HCT116 (cell line): ENCODE results near the gene TCEAL9. TPM values are rescaled to one million over a fixed set of nuclear protein-coding genes. Genes with fewer than 3 reads are reported as not detected.
A peak's percentile ranks its signal among the peaks of the same experiment; 100 is the strongest.

Source experiments
- ATAC-seq: fragments of 200-7000 bp; cut with Tn5 transposase; 2 replicates; pipeline ENCODE4 v1.9.1; 2020; ENCODE audit warnings: mild to moderate bottlenecking, moderate library complexity
- BruUV-seq: library from RNA; stranded (reverse); fragments of 400-500 nt; replicated peaks from 2 replicates; lab custom pipeline; 2021; lab: Mats Ljungman, UMichigan
- CTCF ChIA-PET: fragments of 300-600 bp; sonication (Branson Sonifier 250); formaldehyde crosslinking; loops from one replicate; lab custom pipeline; 2021; ENCODE audit warnings: antibody characterized with exemption; lab: Charles Lee
- POLR2A ChIA-PET: fragments of 300-600, 350-600 bp; sonication (Branson Sonifier 250); formaldehyde crosslinking; loops from one replicate; lab custom pipeline; 2021; ENCODE audit warnings: antibody characterized with exemption; lab: Charles Lee
- RAD21 ChIA-PET, 2 experiments: fragments of 300-600 bp; sonication (Branson Sonifier 250); formaldehyde crosslinking; loops; one replicate each; lab custom pipeline; 2023; ENCODE audit warnings: low total read pairs in 2 of 2; ENCODE audit not compliant: uncharacterized antibody in 2 of 2, unreplicated experiment in 2 of 2, low non-redundant PET in 1 of 2; lab: Charles Lee
- DNase-seq: peaks from one replicate; pipeline ENCODE4 v3.0.0-alpha.2; 2010; ENCODE audit warnings: low read depth, low spot score
- H2AFZ ChIP-seq: fragments of 200-600 bp; shearing (Covaris generic), sonication (generic); 2 replicates; pipeline ENCODE4 v1.6.1; 2017; ENCODE audit warnings: low read depth, mixed run types, mixed read lengths, antibody characterized with exemption, low read length; ENCODE audit not compliant: poor library complexity, severe bottlenecking
- H3K27ac ChIP-seq: 2 replicates; pipeline ENCODE4 v1.5.1; 2012; ENCODE audit warnings: low read depth, low read length
- H3K27me3 ChIP-seq: fragments of 200-600 bp; sonication (generic); 2 replicates; pipeline ENCODE4 v1.6.1; 2016; ENCODE audit warnings: mixed run types, low read length, mixed read lengths; ENCODE audit not compliant: insufficient read depth
- H3K36me3 ChIP-seq, 2 experiments: fragments of 200-500 bp in 1 of 2; fragments of 200-600 bp in 1 of 2; sonication (Bioruptor generic) in 1 of 2; sonication (generic) in 1 of 2; 2 replicates each; pipeline versions ENCODE4 v1.5.1 to v1.6.1; 2014 to 2016; ENCODE audit warnings: low read length in 2 of 2, inconsistent platforms in 1 of 2, mixed read lengths in 1 of 2, mixed run types in 1 of 2; ENCODE audit not compliant: insufficient read depth in 2 of 2, control insufficient read depth in 1 of 2
- H3K4me1 ChIP-seq, 2 experiments: fragments of 200-600 bp in 1 of 2; sonication (generic) in 1 of 2; 2 replicates each; pipeline versions ENCODE4 v1.5.1 to v1.6.1; 2012 to 2017; ENCODE audit warnings: low read length in 2 of 2, inconsistent platforms in 1 of 2, mild to moderate bottlenecking in 1 of 2, mixed read lengths in 1 of 2, mixed run types in 1 of 2, moderate library complexity in 1 of 2; ENCODE audit not compliant: insufficient read depth in 2 of 2, control insufficient read depth in 1 of 2
- H3K4me2 ChIP-seq: fragments of 200-600 bp; sonication (generic); 2 replicates; pipeline ENCODE4 v1.6.1; 2017; ENCODE audit warnings: mixed run types, low read length, mixed read lengths
- H3K4me3 ChIP-seq, 2 experiments: fragments of 200-600 bp in 1 of 2; sonication (generic) in 1 of 2; replicated peaks in 1 of 2; 2 replicates each; pipeline ENCODE4 v1.5.1; 2011 to 2016; ENCODE audit warnings: low read length in 2 of 2, control low read depth in 1 of 2, low read depth in 1 of 2, mild to moderate bottlenecking in 1 of 2, mixed read lengths in 1 of 2, mixed run types in 1 of 2
- H3K79me2 ChIP-seq: fragments of 200-600 bp; sonication (generic); 2 replicates; pipeline ENCODE4 v1.6.1; 2017; ENCODE audit warnings: mild to moderate bottlenecking, mixed run types, low read length, moderate library complexity, mixed read lengths; ENCODE audit not compliant: insufficient read depth
- H3K9ac ChIP-seq: fragments of 200-600 bp; sonication (generic); 2 replicates; pipeline ENCODE4 v1.6.1; 2016; ENCODE audit warnings: low read length, mixed read lengths
- H3K9me2 ChIP-seq: fragments of 200-600 bp; sonication (generic), shearing (Covaris generic); 2 replicates; pipeline ENCODE4 v1.6.1; 2017; ENCODE audit warnings: mixed run types, mild to moderate bottlenecking, moderate library complexity; ENCODE audit not compliant: insufficient read depth
- H3K9me3 ChIP-seq, 2 experiments: fragments of 200-500 bp in 1 of 2; fragments of 200-600 bp in 1 of 2; sonication (Bioruptor generic) in 1 of 2; sonication (generic) in 1 of 2; 2 replicates each; pipeline ENCODE4 v1.6.1; 2014 to 2017; ENCODE audit warnings: low read length in 2 of 2, mixed read lengths in 2 of 2, inconsistent platforms in 1 of 2, low read depth in 1 of 2, mild to moderate bottlenecking in 1 of 2, mixed run types in 1 of 2, moderate library complexity in 1 of 2; ENCODE audit not compliant: control insufficient read depth in 1 of 2, insufficient read depth in 1 of 2
- H4K20me1 ChIP-seq: fragments of 200-600 bp; sonication (generic), shearing (Covaris generic); 2 replicates; pipeline ENCODE4 v1.6.1; 2017; ENCODE audit warnings: mixed run types, mild to moderate bottlenecking, moderate library complexity; ENCODE audit not compliant: insufficient read depth
- POLR2A ChIP-seq: IDR thresholded peaks from 2 replicates; pipeline ENCODE4 v1.7.0; 2011; ENCODE audit warnings: borderline replicate concordance; ENCODE audit not compliant: insufficient read depth, insufficient read length; ENCODE audit errors: extremely low read depth
- SP1 ChIP-seq: IDR thresholded peaks from 2 replicates; pipeline ENCODE4 v1.6.1; 2012; ENCODE audit warnings: low read depth
- YY1 ChIP-seq: IDR thresholded peaks from 2 replicates; pipeline ENCODE4 v1.6.1; 2011; ENCODE audit warnings: low read length, low read depth, moderate library complexity, mild to moderate bottlenecking; ENCODE audit not compliant: insufficient replicate concordance; ENCODE audit errors: extremely low read depth
- intact Hi-C: fragments of 100-400 bp; cut with micrococcal nuclease; formaldehyde crosslinking; loops from 2 replicates; pipeline ENCODE4 v1.10.0; 2022
- total RNA-seq: library from RNA; stranded (reverse); gene quantifications from one replicate; pipeline ENCODE4 v1.2.1, GENCODE V29; 2021; ENCODE audit not compliant: unreplicated experiment
- TF ChIP-seq, protein P1 (sequence below): IDR thresholded peaks from 2 replicates; pipeline ENCODE4 v1.6.1; 2011; ENCODE audit warnings: mild to moderate bottlenecking, low read length, moderate library complexity; ENCODE audit not compliant: insufficient replicate concordance; ENCODE audit errors: extremely low read depth
- TF ChIP-seq, protein P2 (sequence below), 3 experiments: fragments of 200-600 bp in 1 of 3; sonication (generic) in 1 of 3; IDR thresholded peaks in 2 of 3; conservative IDR thresholded peaks in 1 of 3; 2 replicates each; pipeline ENCODE4 v1.5.1; 2012 to 2017; ENCODE audit warnings: low read depth in 2 of 3, low read length in 2 of 3, antibody characterized with exemption in 1 of 3, borderline replicate concordance in 1 of 3, control low read depth in 1 of 3, mild to moderate bottlenecking in 1 of 3, mixed read lengths in 1 of 3, mixed run types in 1 of 3, moderate library complexity in 1 of 3; ENCODE audit not compliant: insufficient read depth in 1 of 3

TCEAL9 gene
- total RNA-seq, 1 experiment from 2014 or later, result 28.8 TPM

DNA sequence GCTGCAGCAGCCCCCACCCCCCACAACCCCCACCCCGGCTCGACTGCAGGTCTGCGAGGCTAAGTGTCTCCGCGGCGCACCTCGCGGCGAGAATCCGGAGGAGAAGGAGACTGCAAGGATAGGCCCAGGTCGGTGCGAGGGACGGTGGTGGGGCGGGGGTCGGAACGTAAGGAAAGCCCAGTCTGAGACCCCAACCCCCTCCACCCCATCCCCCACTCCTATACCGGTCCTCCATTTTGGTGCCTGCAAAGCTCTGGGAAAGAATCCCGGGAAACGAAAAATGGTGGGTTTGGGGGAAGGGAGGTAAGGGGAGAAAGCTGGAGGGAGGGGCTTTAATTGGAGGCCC lies 20.6 kb downstream of the TCEAL9 start:
- Histone ChIP-seq H3K9ac (peak overlapping the region; percentile 79), H3K9me3 (no peaks in the 10 kb centered on the region), H4K20me1 (no peaks in the 10 kb centered on the region), H3K4me1 (peaks cover 2 to 16% of the 10 kb centered on the region in 2 experiments; a peak in 2 of 4 replicates), H3K4me2 (peak overlapping the region; percentile 79), H3K27me3 (no peaks in the 10 kb centered on the region), H3K4me3 (peak overlapping the region; percentile 62 to 64), H3K79me2 (peaks cover 9% of the 10 kb centered on the region), H3K27ac (peak overlapping the region; percentile 42), H3K9me2 (no peaks in the 10 kb centered on the region), H3K36me3 (no peaks in the 10 kb centered on the region), H2AFZ (no peak overlapping the region)
- RAD21 ChIA-PET, result interaction anchor here in 1 of 2 experiments (0.6 kb wide), 1 partner anchor 123 kb away, joined by 5 read pairs; no protein-coding TSS in a partner anchor
- CTCF ChIA-PET, result no interaction called here
- no peak for DNase-seq
- intact Hi-C loops, result no loop called here
- TF ChIP-seq, protein P1, sequence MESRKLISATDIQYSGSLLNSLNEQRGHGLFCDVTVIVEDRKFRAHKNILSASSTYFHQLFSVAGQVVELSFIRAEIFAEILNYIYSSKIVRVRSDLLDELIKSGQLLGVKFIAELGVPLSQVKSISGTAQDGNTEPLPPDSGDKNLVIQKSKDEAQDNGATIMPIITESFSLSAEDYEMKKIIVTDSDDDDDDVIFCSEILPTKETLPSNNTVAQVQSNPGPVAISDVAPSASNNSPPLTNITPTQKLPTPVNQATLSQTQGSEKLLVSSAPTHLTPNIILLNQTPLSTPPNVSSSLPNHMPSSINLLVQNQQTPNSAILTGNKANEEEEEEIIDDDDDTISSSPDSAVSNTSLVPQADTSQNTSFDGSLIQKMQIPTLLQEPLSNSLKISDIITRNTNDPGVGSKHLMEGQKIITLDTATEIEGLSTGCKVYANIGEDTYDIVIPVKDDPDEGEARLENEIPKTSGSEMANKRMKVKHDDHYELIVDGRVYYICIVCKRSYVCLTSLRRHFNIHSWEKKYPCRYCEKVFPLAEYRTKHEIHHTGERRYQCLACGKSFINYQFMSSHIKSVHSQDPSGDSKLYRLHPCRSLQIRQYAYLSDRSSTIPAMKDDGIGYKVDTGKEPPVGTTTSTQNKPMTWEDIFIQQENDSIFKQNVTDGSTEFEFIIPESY, result no peak
- peak; percentile 87 for TF ChIP-seq YY1
- no peak for TF ChIP-seq POLR2A
- TF ChIP-seq SP1, result no peak
- TF ChIP-seq, protein P2, sequence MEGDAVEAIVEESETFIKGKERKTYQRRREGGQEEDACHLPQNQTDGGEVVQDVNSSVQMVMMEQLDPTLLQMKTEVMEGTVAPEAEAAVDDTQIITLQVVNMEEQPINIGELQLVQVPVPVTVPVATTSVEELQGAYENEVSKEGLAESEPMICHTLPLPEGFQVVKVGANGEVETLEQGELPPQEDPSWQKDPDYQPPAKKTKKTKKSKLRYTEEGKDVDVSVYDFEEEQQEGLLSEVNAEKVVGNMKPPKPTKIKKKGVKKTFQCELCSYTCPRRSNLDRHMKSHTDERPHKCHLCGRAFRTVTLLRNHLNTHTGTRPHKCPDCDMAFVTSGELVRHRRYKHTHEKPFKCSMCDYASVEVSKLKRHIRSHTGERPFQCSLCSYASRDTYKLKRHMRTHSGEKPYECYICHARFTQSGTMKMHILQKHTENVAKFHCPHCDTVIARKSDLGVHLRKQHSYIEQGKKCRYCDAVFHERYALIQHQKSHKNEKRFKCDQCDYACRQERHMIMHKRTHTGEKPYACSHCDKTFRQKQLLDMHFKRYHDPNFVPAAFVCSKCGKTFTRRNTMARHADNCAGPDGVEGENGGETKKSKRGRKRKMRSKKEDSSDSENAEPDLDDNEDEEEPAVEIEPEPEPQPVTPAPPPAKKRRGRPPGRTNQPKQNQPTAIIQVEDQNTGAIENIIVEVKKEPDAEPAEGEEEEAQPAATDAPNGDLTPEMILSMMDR (IDR thresholded peaks at IDR 0.05 in 2 of 3, conservative IDR thresholded peaks at IDR 0.05 in 1 of 3; ENCODE audit: borderline replicate concordance in 1 of 3, insufficient read depth in 1 of 3, low read depth in 2 of 3, low read length in 2 of 3), result no peak
- POLR2A ChIA-PET, result no interaction called here
- no TSS peak for BruUV-seq
- ATAC-seq, result peak; percentile 52
